LoVo (cell line): Measurements from ENCODE around the gene TMIE.

ENCODE experiments used
- DNase-seq: peaks from one replicate; pipeline ENCODE4 v3.0.0-alpha.2; 2016; ENCODE audit warnings: low spot score

The TMIE gene

DNA sequence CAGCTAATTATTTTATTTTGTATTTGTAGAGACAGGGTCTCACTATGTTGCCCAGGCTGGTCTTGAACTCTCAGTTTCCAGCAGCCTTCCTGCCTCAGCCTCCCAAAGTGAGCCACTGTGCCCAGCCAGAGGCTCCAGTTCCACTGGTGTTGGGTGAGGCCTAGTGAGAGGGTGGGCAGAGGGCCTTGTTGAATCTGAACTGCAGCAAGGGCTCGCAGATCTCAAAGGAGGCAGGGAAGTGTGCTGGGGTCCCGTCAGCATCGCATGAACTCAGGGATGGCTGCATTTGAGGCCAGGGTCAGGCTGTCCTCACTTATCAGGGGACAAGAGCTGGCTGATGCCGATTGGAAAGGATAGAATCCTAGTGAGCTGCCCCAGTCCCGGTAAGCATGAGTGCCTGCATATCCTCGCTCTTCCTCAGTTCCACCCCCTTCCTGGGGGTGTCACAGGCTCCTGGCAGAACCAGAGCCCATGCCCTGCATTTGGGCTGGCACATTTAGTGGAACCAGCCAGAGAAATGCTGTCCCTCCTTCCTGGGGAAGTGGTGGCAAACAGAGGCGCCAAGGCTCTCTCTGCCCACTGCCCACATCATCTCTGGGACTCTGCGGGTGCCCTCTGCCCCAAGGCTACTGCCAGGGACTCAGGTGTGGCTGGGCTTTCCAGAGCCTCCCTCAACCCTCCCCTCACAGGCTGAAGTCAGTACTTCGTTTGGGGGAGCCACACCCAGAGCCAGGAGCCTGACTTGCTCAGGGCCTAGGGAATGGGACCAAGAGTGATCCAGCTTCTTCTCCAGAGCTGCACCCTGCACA, 31.8 kb upstream of the TMIE start:
- no peak for DNase-seq

GRCh38 chr3:46670000-46670890, 30.9 kb upstream of the TMIE start:
- DNase-seq, result no peak

DNA sequence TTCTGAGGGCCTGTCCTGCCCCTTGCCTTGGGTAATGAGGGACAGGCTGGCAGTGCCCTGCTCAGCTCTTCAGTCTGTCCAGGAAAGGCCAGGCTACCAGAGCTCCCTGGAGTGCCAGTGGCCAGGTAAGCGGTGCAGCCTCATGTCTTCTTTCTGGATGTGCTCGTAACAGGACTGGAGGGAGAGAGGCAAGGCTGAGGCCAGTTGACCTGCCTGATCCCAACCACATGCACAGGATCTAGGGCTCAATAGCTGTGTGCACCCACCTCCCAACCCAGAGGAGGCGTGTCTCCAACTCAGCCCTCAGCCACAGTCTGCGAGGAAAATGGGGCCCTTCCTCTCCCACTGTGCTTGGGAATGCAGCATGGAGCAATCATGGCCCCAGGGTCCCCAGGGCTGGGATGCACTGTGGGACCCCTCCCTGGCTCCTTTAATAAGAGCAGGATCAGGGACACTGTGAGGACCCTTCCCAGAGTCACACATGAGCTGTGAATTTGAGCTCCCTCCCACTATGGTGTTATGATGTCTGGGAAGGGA, 30.2 kb upstream of the TMIE start:
- DNase-seq, result no peak

DNA sequence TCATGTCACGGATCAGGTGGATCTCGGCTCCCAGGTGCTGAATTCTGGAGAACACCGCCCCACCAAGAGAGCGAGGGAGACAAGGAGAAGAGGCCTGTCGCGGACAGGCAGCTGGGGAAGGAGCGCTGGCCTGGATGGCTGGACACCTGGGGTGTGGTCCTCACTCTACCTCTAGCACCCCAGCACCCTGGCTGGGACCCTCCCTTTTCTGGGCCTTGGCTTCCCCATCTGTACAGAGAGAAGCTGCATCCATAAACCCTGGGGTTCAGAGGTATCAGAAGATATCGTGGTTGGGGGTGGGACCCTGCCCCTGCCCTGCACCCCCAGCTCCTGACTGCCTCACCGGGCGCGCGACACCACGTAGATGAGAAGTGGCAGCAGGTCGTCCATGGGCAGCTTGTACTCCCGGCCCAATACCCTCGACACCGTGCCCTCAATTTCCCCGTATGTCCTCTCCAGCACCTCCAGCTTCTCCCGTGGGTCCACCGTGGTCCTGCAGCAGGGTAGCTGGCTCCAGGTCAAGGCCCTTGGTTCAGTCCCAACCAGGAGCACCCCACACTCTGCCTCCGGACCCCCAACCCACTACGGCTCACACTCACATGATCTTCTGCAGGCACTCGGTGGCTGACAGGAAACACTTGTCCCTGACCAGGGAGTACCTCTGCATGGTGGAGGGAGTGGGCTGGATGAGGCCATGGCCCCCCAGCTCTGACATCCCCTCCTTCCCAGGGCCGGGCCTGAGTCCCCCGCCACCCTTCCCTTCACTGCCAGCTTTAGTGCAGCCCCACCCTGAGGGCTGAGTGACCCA, 29.4 kb upstream of the TMIE start:
- no peak for DNase-seq

DNA sequence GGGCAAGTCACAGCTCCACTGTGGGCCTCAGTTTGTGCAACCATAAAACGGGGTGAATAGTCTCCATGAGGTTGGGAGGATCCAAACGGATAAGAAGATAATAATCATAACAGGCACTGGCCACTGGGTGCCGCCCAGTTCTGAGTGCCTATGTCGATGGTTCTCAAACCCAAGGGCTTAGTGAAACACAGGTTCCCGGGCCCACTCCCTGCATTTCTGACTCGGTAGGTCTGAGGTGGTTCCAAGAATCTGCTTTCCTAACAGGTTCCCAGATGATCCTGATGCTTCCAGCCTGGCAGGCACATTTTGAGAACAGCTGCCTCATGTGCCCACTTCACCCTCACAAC, 28.9 kb upstream of the TMIE start:
- no peak for DNase-seq

- no peak for DNase-seq
Observed at GRCh38 chr3:46673151-46674030, 27.8 kb upstream of the TMIE start.

DNA sequence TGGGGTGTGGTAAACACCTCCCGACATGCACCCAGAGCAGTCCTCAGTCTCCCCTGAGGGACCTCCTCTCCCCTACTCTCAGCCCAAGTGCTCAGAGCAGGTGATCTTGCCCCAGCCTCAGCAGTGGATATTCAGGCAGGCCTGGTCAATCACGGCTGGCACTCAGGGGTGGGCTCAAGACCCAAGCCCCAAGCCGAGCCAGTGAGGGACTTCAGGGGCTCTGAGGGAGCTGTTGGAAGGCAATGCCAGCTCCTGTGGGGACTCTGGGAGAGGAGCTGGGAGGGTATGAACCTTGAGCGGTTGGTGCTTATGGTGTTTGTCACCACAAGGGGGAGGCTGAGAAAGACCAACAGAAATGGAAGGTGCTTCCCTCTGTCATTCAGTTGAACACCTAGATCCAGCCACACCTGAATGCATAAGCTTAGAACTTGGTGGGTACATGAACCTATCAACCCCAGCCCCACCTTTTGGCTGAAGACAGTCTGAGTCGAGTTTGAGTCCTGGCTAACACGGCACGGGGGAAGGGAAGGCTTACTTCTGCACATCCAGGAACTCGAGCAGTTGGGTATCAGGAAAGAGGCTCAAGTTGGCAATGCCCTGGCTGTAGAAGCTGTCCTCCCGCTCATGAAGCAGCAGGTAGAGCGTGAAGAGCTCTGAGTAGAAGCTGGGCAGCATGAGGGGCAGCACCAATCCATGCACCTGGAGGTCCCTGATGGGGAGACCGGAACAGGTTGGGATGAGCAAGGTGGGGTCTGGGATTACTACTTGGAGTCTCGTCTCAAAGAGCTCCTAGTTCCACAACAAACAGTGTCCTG, 27.0 kb upstream of the TMIE start:
- DNase-seq, result no peak

GRCh38 chr3:46675426-46675825, 25.8 kb upstream of the TMIE start:
- no peak for DNase-seq

DNA sequence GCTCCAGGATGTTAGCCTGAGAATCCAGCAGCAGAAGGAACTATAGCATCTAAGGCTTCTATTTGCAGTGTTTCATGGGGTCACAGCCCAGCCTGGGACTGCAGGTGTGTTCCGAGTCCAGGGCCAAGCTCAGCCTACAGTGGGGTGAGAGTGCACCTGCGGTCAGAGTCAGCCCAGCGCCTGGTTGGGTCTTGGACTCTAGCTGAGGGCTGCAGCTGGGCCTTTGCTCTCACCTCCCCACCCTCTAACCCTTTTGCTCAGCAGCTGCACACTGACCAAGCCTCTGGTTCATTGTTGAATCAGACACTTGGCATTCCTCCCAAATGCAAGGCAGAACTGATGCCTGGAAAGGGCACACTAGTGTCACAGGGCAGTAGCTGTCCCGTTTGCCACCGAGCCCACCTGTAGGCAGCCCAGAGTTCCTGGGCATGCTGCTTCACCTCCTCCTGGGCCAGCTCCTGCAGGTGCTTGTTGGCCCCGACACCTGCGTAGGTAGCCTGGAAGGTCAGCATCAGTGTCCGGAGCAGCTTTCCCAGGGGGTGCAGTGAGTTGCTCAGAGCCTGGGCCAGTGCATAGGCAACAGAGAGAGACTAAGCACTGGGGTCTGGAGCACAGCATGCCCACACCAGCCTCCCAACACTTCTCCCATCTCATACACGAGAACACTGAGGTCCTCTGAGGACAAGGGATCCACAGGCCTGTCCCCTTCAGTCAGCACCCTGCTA, 25.2 kb upstream of the TMIE start:
- no peak for DNase-seq

- no peak for DNase-seq
Observed at GRCh38 chr3:46676601-46677410, 24.4 kb upstream of the TMIE start.

GRCh38 chr3:46677411-46677726, 23.8 kb upstream of the TMIE start:
- DNase-seq, result no peak

GRCh38 chr3:46678280-46678679, 22.9 kb upstream of the TMIE start:
- no peak for DNase-seq

- DNase-seq, result no peak
Observed at GRCh38 chr3:46679681-46680080, 21.5 kb upstream of the TMIE start.

- DNase-seq, result no peak
Observed at GRCh38 chr3:46680298-46680826, 20.8 kb upstream of the TMIE start.

GRCh38 chr3:46681387-46681786, 19.8 kb upstream of the TMIE start:
- DNase-seq, result no peak

DNA sequence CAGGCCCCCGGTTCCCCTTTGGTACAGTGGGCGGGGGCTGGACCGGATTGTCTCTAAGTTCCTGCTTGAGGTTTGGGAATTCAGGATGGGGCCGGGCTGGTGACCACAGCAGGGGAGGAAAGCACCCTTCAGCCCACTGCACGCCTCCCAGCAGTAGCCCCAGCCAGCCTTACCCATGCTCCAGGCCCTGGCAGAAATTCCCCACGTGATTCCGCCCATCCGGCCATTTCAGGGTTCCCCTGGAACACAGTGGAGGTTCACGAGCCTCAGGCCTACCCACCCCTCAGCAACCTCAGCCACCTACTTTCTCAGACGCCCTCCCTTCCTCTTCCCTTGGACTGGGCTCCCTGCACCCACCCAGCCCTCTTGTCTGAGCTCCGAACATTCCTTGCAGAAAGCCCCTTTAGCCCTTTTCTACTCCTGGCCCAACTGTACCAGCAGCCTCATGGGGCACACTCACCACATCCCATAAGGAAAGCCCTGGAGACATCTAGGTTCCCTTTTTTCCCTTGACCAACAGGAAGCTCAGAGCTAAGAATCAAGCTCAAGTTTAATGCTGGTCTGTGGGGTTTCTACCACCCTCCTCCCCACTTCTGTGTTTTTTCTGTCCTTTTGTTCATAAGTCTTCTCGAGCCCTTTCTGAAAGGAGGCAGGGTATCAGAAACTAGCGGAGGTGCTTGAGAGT, 19.2 kb upstream of the TMIE start:
- no peak for DNase-seq

GRCh38 chr3:46682974-46683373, 18.2 kb upstream of the TMIE start:
- DNase-seq, result no peak

- DNase-seq, result no peak
Observed at GRCh38 chr3:46684891-46685290, 16.3 kb upstream of the TMIE start.
